K562 (cell line): ENCODE results near the gene CUX1. TPM values are rescaled to one million over a fixed set of nuclear protein-coding genes. Genes with fewer than 3 reads are reported as not detected.

ENCODE experiments used
- ATAC-seq: fragments of 200-7000 bp; cut with Tn5 transposase; 3 replicates; pipeline ENCODE4 v1.9.1; 2020; ENCODE audit warnings: moderate library complexity
- BruUV-seq: library from RNA; stranded (reverse); fragments of 400-500 nt; replicated peaks from 2 replicates; lab custom pipeline; 2021; lab: Mats Ljungman, UMichigan
- CTCF ChIA-PET: fragments of 300-600 bp; formaldehyde crosslinking; extraction: SDS; loops from one replicate; lab custom pipeline; 2021; ENCODE audit warnings: low intra/inter-chr PET ratio; lab: Yijun Ruan, JAX
- POLR2A ChIA-PET: fragments of 300-600, 350-650 bp; sonication (Branson Sonifier 250); formaldehyde crosslinking; extraction: SDS; loops from one replicate; lab custom pipeline; 2021; ENCODE audit warnings: antibody characterized with exemption, inconsistent platforms; lab: Yijun Ruan, JAX
- DNase-seq, 4 experiments: peaks; one replicate each; pipeline versions ENCODE4 v3.0.0 to v3.0.0-alpha.2; 2011 to 2018; ENCODE audit warnings: low spot score in 3 of 4, mixed read lengths in 3 of 4; ENCODE audit errors: extremely low read depth in 1 of 4
- FAIRE-seq: peaks from 2 replicates; lab custom pipeline; 2011; peaks lifted over from hg19 to GRCh38; lab: Jason Lieb, UNC
- H2AFZ ChIP-seq: 2 replicates; pipeline ENCODE4 v1.6.0; 2011; ENCODE audit warnings: low read depth, low read length, control low read depth, inconsistent platforms
- H3K27ac ChIP-seq: fragments of 200-600 bp; 3 replicates; pipeline ENCODE4 v1.8.0; 2011; ENCODE audit warnings: low read depth, mild to moderate bottlenecking, control low read depth, inconsistent platforms, low read length, moderate library complexity, mixed read lengths; ENCODE audit errors: extremely low read depth
- H3K27me3 ChIP-seq, 2 experiments: fragments of 300-600 bp in 1 of 2; 2 replicates in 1 of 2; 3 replicates in 1 of 2; pipeline versions ENCODE4 v1.6.0 to v1.8.0; 2011; ENCODE audit warnings: inconsistent platforms in 2 of 2, low read length in 2 of 2, mild to moderate bottlenecking in 1 of 2, mixed read lengths in 1 of 2, moderate library complexity in 1 of 2; ENCODE audit not compliant: control insufficient read depth in 2 of 2, insufficient read depth in 2 of 2
- H3K36me3 ChIP-seq: fragments of 300-600 bp; 3 replicates; pipeline ENCODE4 v1.8.0; 2011; ENCODE audit warnings: mild to moderate bottlenecking, low read length, inconsistent platforms; ENCODE audit not compliant: control insufficient read depth, insufficient read depth
- H3K4me1 ChIP-seq, 2 experiments: fragments of 200-600 bp in 1 of 2; replicated peaks in 1 of 2; 2 replicates in 1 of 2; 3 replicates in 1 of 2; pipeline versions ENCODE4 v1.5.1 to v1.8.0; 2011; ENCODE audit warnings: inconsistent platforms in 2 of 2, low read length in 2 of 2, mild to moderate bottlenecking in 1 of 2, mixed read lengths in 1 of 2, moderate library complexity in 1 of 2; ENCODE audit not compliant: control insufficient read depth in 2 of 2, insufficient read depth in 2 of 2
- H3K4me2 ChIP-seq: 2 replicates; pipeline ENCODE4 v1.6.1; 2011; ENCODE audit warnings: low read length, control low read depth, inconsistent platforms, mixed read lengths; ENCODE audit not compliant: insufficient read depth
- H3K4me3 ChIP-seq: fragments of 200-600 bp; sonication (generic), shearing (Covaris generic); 2 replicates; pipeline ENCODE4 v1.5.1; 2016; ENCODE audit warnings: control low read depth, inconsistent platforms
- H3K79me2 ChIP-seq: fragments of 200-600 bp; 3 replicates; pipeline ENCODE4 v1.8.0; 2011; ENCODE audit warnings: low read length, inconsistent platforms; ENCODE audit not compliant: control insufficient read depth, insufficient read depth
- H3K9ac ChIP-seq, 2 experiments: 2 replicates each; pipeline versions ENCODE4 v1.6.0 to v1.6.1; 2011; ENCODE audit warnings: low read depth in 2 of 2, low read length in 2 of 2, control low read depth in 1 of 2, inconsistent platforms in 1 of 2, mild to moderate bottlenecking in 1 of 2, mixed read lengths in 1 of 2; ENCODE audit not compliant: insufficient read depth in 1 of 2
- H3K9me1 ChIP-seq: one replicate; pipeline ENCODE4 v1.6.0; 2011; ENCODE audit warnings: inconsistent platforms, mild to moderate bottlenecking, low read length, moderate library complexity; ENCODE audit not compliant: control insufficient read depth, insufficient read depth
- H3K9me3 ChIP-seq: replicated peaks from 2 replicates; pipeline ENCODE4 v1.5.1; 2011; ENCODE audit warnings: low read depth, low read length, inconsistent platforms; ENCODE audit not compliant: control insufficient read depth, insufficient read depth
- H4K20me1 ChIP-seq: replicated peaks from 2 replicates; pipeline ENCODE4 v1.6.1; 2011; ENCODE audit warnings: low read length, inconsistent platforms, mixed read lengths; ENCODE audit not compliant: control insufficient read depth, insufficient read depth
- CHD2 ChIP-seq: IDR thresholded peaks from 2 replicates; pipeline ENCODE4 v1.6.1; 2011; ENCODE audit warnings: low read depth, low read length
- KLF13 ChIP-seq: fragments of 450-650 bp; IDR thresholded peaks from 2 replicates; pipeline ENCODE4 v1.6.1; 2016; ENCODE audit warnings: missing genetic modification characterization, low read depth, mild to moderate bottlenecking, missing compliant biosample characterization, moderate library complexity, borderline replicate concordance
- LARP7 ChIP-seq: fragments of 450-650 bp; IDR thresholded peaks from 2 replicates; pipeline ENCODE4 v1.6.1; 2016
- NFE2 ChIP-seq: IDR thresholded peaks from 2 replicates; pipeline ENCODE4 v1.6.1; 2014; ENCODE audit warnings: antibody characterized with exemption, low read depth
- NRF1 ChIP-seq, 2 experiments: fragments of 450-650 bp; IDR thresholded peaks in 1 of 2; conservative IDR thresholded peaks in 1 of 2; 2 replicates each; pipeline ENCODE4 v1.6.1; 2014; ENCODE audit warnings: mild to moderate bottlenecking in 2 of 2
- RCOR1 ChIP-seq, 2 experiments: IDR thresholded peaks; 2 replicates each; pipeline ENCODE4 v1.6.1; 2012; ENCODE audit warnings: low read depth in 2 of 2, low read length in 2 of 2, borderline replicate concordance in 1 of 2, improper control_type of control experiment in 1 of 2
- WGBS: fragments of 100-300 bp; shearing (Covaris generic); methylation state at CpG from one replicate; pipeline ENCODE4 v1.1.6; 2016; ENCODE audit warnings: low coverage, mixed read lengths; ENCODE audit not compliant: insufficient coverage; ENCODE audit errors: missing lambda C conversion rate; 5-methylcytosine and 5-hydroxymethylcytosine counted together
- in situ Hi-C: fragments of 300-500 bp; cut with MboI; formaldehyde crosslinking; loops from 4 replicates; pipeline ENCODE4 v1.15.0; 2018; ENCODE audit warnings: inconsistent platforms, mixed read lengths
- intact Hi-C: fragments of 100-400 bp; cut with micrococcal nuclease; formaldehyde crosslinking; loops from 2 replicates; pipeline ENCODE4 v1.14.2; 2022
- polyA plus RNA-seq, 8 experiments: library from polyadenylated mRNA; depleted of rRNA in 4 of 8; stranded (reverse) in 5 of 8; unstranded in 3 of 8; fragments of >200 nt; fragmentation: Nextera tagmentation in 2 of 8; fragmentation: Illumina TruSeq in 1 of 8; extraction: Ambion mirVana in 2 of 8; extraction: Trizol in 1 of 8; gene quantifications; 2 replicates each; pipeline versions ENCODE4 v1.2.1 to v1.2.3, GENCODE V29; 2011 to 2014; ENCODE audit warnings: inconsistent platforms in 1 of 8, missing spikeins in 1 of 8
- total RNA-seq, 7 experiments: library from RNA; depleted of rRNA in 6 of 7; stranded (reverse); fragments of >200 nt in 6 of 7; fragmentation: Illumina TruSeq in 2 of 7; extraction: Trizol in 2 of 7; gene quantifications; 2 replicates each; pipeline versions ENCODE4 v1.2.1 to v1.2.3, GENCODE V29; 2011 to 2021; ENCODE audit warnings: low replicate concordance in 1 of 7
- TF ChIP-seq, protein P1 (sequence below): fragments of 250-450 bp; sonication (Bioruptor Pico); IDR thresholded peaks from 2 replicates; pipeline ENCODE4 v1.4.0; 2020; ENCODE audit warnings: mild to moderate bottlenecking
- TF ChIP-seq, protein P2 (sequence below), 2 experiments: IDR thresholded peaks; 2 replicates each; pipeline ENCODE4 v1.6.1; 2011; ENCODE audit warnings: borderline replicate concordance in 1 of 2, control low read depth in 1 of 2, low read depth in 1 of 2, low read length in 1 of 2, mild to moderate bottlenecking in 1 of 2, mixed read lengths in 1 of 2, moderate library complexity in 1 of 2; ENCODE audit not compliant: insufficient read depth in 1 of 2, insufficient read length in 1 of 2, poor library complexity in 1 of 2, severe bottlenecking in 1 of 2; ENCODE audit errors: extremely low read depth in 1 of 2

The CUX1 gene
- total and polyA plus RNA-seq, 9 of the 15 experiments (the other 6 are each of a cell fraction or from before 2014, with no cell fraction given) = 3.6 to 55.3 (median 25.2) TPM

DNA sequence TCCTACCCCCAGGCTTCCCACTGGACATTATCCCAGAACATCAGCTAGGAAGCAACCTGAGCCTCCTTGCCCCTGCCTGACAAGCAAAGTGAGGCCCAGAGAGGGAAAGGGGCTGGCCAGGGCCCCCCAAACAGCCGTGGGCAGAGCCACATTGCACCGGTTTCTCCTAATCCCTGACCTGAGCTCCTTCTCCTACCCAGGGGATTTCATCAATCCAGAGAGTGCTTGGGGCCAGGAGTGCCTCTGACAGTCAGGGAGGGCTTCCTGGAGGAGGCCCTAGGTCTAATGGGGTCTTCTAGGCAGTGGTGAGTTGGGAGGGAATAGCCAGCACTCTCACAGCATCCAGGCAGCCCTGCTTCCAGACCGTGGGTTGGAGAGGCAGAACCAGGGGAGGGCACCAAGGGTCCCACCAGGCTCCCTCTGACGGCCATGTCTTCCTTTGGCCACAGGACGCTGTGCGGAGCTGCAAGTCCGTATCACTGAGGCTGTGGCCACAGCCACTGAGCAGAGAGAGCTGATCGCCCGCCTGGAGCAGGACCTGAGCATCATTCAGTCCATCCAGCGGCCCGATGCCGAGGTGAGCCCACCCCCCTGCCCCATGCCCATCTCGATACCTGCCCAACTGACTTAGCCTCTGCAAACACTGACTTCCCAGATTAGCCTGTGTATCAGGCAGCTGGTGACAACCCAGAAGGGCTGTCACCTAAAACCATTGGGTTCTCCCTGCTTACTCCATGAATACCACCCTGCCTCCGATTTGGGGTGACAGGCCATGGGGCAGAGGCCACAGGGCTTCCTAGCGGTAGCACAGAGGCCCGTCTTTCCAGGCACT is 455.7 kb downstream of the CUX1 start (continued):
- TF ChIP-seq, protein P1, sequence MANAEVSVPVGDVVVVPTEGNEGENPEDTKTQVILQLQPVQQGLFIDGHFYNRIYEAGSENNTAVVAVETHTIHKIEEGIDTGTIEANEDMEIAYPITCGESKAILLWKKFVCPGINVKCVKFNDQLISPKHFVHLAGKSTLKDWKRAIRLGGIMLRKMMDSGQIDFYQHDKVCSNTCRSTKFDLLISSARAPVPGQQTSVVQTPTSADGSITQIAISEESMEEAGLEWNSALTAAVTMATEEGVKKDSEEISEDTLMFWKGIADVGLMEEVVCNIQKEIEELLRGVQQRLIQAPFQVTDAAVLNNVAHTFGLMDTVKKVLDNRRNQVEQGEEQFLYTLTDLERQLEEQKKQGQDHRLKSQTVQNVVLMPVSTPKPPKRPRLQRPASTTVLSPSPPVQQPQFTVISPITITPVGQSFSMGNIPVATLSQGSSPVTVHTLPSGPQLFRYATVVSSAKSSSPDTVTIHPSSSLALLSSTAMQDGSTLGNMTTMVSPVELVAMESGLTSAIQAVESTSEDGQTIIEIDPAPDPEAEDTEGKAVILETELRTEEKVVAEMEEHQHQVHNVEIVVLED (CRISPR knock-in tag) = no peak

DNA sequence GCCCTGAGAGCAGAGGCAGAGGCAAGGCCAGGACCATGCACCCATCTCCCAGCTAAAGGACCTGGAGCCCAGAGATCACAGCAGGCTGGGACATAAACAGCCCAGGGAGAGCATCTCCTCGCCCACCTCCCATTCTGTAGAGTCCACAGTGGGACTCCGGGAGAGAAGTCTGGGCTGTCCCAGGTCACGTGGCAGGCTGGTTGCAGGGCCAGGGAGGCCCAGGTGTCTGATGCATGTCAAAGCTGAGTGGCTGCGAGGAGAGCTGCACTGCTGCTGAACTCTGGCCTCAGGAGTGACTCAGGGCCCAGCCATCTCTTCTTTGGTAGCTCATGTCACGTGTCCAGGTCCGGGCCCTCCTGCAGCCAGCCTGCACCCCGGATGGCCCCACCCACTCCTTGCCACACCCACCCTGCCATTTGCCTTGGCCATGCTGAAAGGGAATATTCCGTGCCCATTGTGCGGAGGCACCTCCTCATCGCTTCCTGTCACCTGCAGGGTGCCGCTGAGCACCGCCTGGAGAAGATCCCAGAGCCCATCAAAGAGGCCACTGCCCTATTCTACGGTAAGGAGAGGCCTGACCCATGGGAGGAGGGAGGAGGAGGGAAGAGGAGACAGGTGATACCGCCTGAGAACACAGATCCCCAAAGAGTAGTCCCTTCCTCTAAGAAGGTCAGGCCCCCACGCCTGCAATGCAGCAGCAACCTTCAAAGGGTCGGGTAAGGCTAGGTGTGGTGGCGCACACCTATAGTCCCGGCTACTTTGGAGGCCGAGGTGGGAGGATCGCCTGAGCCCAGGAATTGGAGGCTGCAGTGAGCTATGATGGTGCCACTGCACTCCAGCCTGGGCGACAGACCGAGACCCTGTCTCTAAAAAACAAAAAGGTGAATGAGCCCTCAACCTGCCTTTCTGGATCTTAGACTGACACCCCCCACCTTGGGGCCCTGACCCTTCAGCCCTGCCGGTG is 456.6 kb downstream of the CUX1 start:
- H3K4me1 ChIP-seq = peaks cover 8 to 44% of the 10 kb centered on the region in 2 experiments; a peak in 4 of 5 replicates
- POLR2A ChIA-PET = interaction anchor here (0.5 to 1.0 kb wide), 2 partner anchors 21 to 132 kb away, joined by 3 read pairs; no protein-coding TSS in a partner anchor
- no TSS peak for BruUV-seq
- H3K9ac ChIP-seq = peak overlapping the region in 1 of 2 experiments; percentile 87; a peak in 2 of 4 replicates
- peak; percentile 93 for ATAC-seq
- no peak overlapping the region for H3K4me3 ChIP-seq
- peaks cover 7% of the 10 kb centered on the region for H3K9me1 ChIP-seq
- in situ Hi-C loops (loop anchor here (5.0 kb wide), 1 partner anchor 732 kb away; no protein-coding TSS in a partner anchor), intact Hi-C loops (loop anchor here (2.0 to 5.0 kb wide), 2 partner anchors 587 to 671 kb away; no protein-coding TSS in a partner anchor)
- DNase-seq = peak; percentile 88 to 92 (median 90)
- CTCF ChIA-PET = interaction anchor here (0.6 kb wide), 2 partner anchors 9 to 62 kb away, joined by 3 to 5 read pairs; no protein-coding TSS in a partner anchor
- 44% methylated on average over 21 of the region's 23 CpGs for WGBS
- no peaks in the 10 kb centered on the region for H3K36me3 ChIP-seq
- H2AFZ ChIP-seq = peak overlapping the region; percentile 54
- no peaks in the 10 kb centered on the region for H3K9me3 ChIP-seq
- H3K27ac ChIP-seq = no peak overlapping the region; the same call in 2 of the 3 replicates
- FAIRE-seq = peak; percentile 96
- H3K27me3 ChIP-seq = no peaks in the 10 kb centered on the region
- no peaks in the 10 kb centered on the region for H3K79me2 ChIP-seq
- no peak overlapping the region; the same call in 1 of the 2 replicates for H3K4me2 ChIP-seq
- peaks cover 8% of the 10 kb centered on the region for H4K20me1 ChIP-seq
- TF ChIP-seq RCOR1 (IDR thresholded peaks at IDR 0.05; ENCODE audit: borderline replicate concordance in 1 of 2, low read depth in 2 of 2, low read length in 2 of 2) = no peak; a peak in 1 of 4 replicates
- TF ChIP-seq KLF13 (tag) = 0 out of 2 replicates have a peak, but pooled peaks have one; percentile 19
- TF ChIP-seq, protein P2, sequence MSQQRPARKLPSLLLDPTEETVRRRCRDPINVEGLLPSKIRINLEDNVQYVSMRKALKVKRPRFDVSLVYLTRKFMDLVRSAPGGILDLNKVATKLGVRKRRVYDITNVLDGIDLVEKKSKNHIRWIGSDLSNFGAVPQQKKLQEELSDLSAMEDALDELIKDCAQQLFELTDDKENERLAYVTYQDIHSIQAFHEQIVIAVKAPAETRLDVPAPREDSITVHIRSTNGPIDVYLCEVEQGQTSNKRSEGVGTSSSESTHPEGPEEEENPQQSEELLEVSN (IDR thresholded peaks at IDR 0.05; ENCODE audit: borderline replicate concordance in 1 of 2, extremely low read depth in 1 of 2, insufficient read depth in 1 of 2, insufficient read length in 1 of 2, low read depth in 1 of 2, low read length in 1 of 2, poor library complexity in 1 of 2, severe bottlenecking in 1 of 2) = peak in 1 of 2 experiments; percentile 59
- TF ChIP-seq NFE2 = peak; percentile 51; the same call in 1 of the 2 replicates
- peak; percentile 51 to 61 for TF ChIP-seq NRF1 (conservative IDR thresholded peaks at IDR 0.05 in 1 of 2, IDR thresholded peaks at IDR 0.05 in 1 of 2)
- no peak for TF ChIP-seq LARP7
- no peak for TF ChIP-seq CHD2
